Thyroid gland (tissue), 4 donors: ENCODE measurements around the gene IKZF4. TPM values are rescaled to one million over a fixed set of nuclear protein-coding genes. Genes with fewer than 3 reads are reported as not detected.
"Not testable (repeated sequence)": the region's sequence is repeated elsewhere in the genome, so short reads cannot be mapped to it uniquely, and the experiment has no call there.

Experiments used
- DNase-seq, 2 donors: peaks; one replicate each; pipeline ENCODE4 v3.0.0-alpha.2; 2019
- H3K27ac ChIP-seq, 3 donors: fragments of 200-600 bp; sonication (generic); 1 replicate in 2 of 3; 2 replicates in 1 of 3; pipeline ENCODE4 v1.5.1; 2016 to 2019; ENCODE audit warnings: mild to moderate bottlenecking in 1 of 3, moderate library complexity in 1 of 3
- H3K27me3 ChIP-seq: fragments of 200-600 bp; sonication (generic); one replicate; pipeline ENCODE4 v1.5.1; 2019
- H3K36me3 ChIP-seq, 2 donors: fragments of 200-600 bp; sonication (generic); one replicate each; pipeline ENCODE4 v1.5.1; 2016 to 2019
- H3K4me1 ChIP-seq, 2 donors: fragments of 200-600 bp; sonication (generic); one replicate each; pipeline ENCODE4 v1.5.1; 2017 to 2019
- H3K4me3 ChIP-seq, 3 donors: fragments of 200-600 bp; sonication (generic); replicated peaks in 1 of 3; 1 replicate in 2 of 3; 2 replicates in 1 of 3; pipeline ENCODE4 v1.5.1; 2016; ENCODE audit warnings: mild to moderate bottlenecking in 1 of 3
- H3K9me3 ChIP-seq: fragments of 200-600 bp; sonication (generic); one replicate; pipeline ENCODE4 v1.5.1; 2017
- POLR2A ChIP-seq, 2 donors: fragments of 450-650 bp; IDR thresholded peaks; one replicate each; pipeline ENCODE4 v1.6.1; 2017; ENCODE audit warnings: antibody characterized with exemption in 2 of 2, mild to moderate bottlenecking in 2 of 2, moderate library complexity in 1 of 2
- WGBS, 2 donors: methylation state at CpG; one replicate each; pipeline ENCODE4 v1.1.5; 2017; 5-methylcytosine and 5-hydroxymethylcytosine counted together
- intact Hi-C: fragments of 100-400 bp; cut with DNase I; formaldehyde crosslinking; loops from one replicate; pipeline ENCODE4 v1.15.1; 2023
- total RNA-seq, 4 donors: library from RNA; depleted of rRNA; stranded (reverse); fragments of >200 nt; gene quantifications; one replicate each; pipeline ENCODE4 v1.2.3, GENCODE V29; 2016
- TF ChIP-seq, protein P1 (sequence below), 6 experiments: fragments of 200-600 bp in 3 of 6; fragments of 450-650 bp in 3 of 6; sonication (generic) in 3 of 6; IDR thresholded peaks; one replicate each; pipeline ENCODE4 v1.5.1; 2016 to 2019; ENCODE audit warnings: antibody characterized with exemption in 6 of 6, mild to moderate bottlenecking in 2 of 6, inconsistent platforms in 1 of 6, moderate library complexity in 1 of 6

The IKZF4 gene
- total RNA-seq, 4 donors from 2014 or later: 4.2 to 10.9 (median 9.4) TPM

DNA sequence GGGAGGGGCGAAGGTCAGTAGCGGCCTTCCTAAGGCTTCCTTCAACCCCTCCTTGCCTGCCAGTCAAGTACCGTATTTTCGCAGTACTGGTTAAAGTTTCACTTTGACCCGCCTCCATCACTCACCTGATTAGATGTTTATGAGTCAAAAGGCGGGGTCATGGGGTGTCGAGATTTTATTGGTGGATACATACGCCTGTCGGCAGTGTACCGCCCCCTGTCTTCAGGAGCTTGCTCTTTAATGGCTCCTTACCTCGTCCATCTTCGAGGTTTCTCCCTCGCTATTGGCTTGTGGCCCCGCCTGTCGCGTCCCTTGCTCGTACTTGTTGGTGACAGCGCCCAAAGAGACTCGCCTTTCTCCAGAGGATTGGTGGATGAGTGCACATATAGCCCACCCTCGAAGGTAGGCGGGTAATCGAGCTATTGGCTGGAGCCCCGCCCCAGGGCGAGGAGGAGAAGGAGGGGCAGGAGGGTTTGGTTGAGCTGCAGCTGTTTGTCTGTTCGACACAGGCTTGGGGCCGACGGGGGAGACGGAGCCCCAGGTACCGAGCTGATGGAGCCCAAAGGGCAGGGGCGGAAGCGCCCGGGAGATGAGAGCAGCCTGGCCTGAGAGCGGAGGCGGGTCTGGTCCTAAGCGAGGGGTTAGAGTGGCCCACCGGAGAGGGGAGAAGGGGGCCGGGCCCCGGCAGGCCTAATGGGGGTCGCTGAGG, 47.1 kb upstream of the IKZF4 start, which contains the start of gene RAB5B:
RAB5B (plus strand) TSS at position 480 of the 709 bp plus-strand sequence. CDS start 12,883 bp downstream, outside the sequence.
- H3K27me3 ChIP-seq: no peaks in the 10 kb centered on the region
- H3K27ac ChIP-seq: peak within 1 kb of the TSS; percentile 82 to 96 (median 90)
- 1 to 2% methylated on average over 28 to 38 of the region's 39 CpGs for WGBS, 2 donors
- H3K4me1 ChIP-seq: peaks cover 12 to 20% of the 10 kb centered on the region in 2 donors
- TF ChIP-seq POLR2A (IDR thresholded peaks at IDR 0.05): peak; percentile 77 to 95
- TF ChIP-seq, protein P1, sequence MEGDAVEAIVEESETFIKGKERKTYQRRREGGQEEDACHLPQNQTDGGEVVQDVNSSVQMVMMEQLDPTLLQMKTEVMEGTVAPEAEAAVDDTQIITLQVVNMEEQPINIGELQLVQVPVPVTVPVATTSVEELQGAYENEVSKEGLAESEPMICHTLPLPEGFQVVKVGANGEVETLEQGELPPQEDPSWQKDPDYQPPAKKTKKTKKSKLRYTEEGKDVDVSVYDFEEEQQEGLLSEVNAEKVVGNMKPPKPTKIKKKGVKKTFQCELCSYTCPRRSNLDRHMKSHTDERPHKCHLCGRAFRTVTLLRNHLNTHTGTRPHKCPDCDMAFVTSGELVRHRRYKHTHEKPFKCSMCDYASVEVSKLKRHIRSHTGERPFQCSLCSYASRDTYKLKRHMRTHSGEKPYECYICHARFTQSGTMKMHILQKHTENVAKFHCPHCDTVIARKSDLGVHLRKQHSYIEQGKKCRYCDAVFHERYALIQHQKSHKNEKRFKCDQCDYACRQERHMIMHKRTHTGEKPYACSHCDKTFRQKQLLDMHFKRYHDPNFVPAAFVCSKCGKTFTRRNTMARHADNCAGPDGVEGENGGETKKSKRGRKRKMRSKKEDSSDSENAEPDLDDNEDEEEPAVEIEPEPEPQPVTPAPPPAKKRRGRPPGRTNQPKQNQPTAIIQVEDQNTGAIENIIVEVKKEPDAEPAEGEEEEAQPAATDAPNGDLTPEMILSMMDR (IDR thresholded peaks at IDR 0.05): no peak
- intact Hi-C loops: no loop called here
- peak; percentile 100 for DNase-seq
- peak within 1 kb of the TSS; percentile 86 to 100 (median 100) for H3K4me3 ChIP-seq
- H3K9me3 ChIP-seq: no peaks in the 10 kb centered on the region
- H3K36me3 ChIP-seq: no peaks in the 10 kb centered on the region

DNA sequence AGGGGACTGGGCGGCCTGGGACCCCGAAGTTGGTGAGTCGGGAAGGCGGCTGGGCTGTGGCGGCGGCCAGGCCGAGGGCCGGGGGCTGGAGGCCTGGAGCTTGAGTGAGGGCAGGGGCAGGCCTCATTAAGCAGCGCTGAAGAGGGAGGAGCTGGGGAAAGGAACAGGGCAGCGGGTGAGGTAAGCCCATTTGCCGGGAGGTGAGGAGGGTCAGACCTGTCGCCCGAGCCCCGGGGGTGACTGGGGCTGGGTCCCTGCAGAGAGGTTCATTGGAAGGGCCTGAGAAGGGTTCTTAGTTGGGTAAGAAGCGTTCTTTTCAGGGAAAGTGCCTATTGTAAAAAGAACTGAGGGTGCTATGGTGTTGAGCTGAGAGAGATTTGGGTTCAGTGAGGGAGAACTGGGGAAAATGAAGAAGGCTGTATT, 46.5 kb upstream of the IKZF4 start:
- intact Hi-C loops: no loop called here
- Histone ChIP-seq H3K9me3 (no peaks in the 10 kb centered on the region), H3K4me3 (peak overlapping the region; percentile 86 to 100 (median 100)), H3K36me3 (no peaks in the 10 kb centered on the region), H3K4me1 (peaks cover 12 to 20% of the 10 kb centered on the region in 2 donors), H3K27ac (peak overlapping the region; percentile 82 to 96 (median 90)), H3K27me3 (no peaks in the 10 kb centered on the region)
- 1% methylated on average over 15 of the region's 15 CpGs for WGBS, 2 donors
- peak; percentile 63 to 66 for DNase-seq
- no peak for TF ChIP-seq POLR2A (IDR thresholded peaks at IDR 0.05)
- TF ChIP-seq, protein P1 (IDR thresholded peaks at IDR 0.05): no peak

DNA sequence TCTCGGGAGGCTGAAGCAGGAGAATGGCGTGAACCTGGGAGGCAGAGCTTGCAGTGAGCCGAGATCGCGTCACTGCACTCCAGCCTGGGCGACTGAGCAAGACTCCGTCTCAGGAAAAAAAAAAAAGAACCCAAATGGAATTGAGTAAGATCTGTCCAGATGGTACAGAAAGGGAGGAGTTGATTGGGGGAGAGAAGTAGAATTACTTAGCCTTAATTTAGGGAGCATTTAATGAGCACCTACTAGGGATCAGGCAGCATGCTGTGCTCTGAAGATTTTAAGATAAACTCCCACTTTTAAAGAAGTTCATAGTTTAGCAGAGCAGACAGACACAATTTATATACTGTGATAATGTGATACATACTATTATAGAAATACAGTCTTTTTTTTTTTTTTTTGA, 42.5 kb upstream of the IKZF4 start:
- peaks cover 7 to 15% of the 10 kb centered on the region in 2 donors for H3K4me1 ChIP-seq

DNA sequence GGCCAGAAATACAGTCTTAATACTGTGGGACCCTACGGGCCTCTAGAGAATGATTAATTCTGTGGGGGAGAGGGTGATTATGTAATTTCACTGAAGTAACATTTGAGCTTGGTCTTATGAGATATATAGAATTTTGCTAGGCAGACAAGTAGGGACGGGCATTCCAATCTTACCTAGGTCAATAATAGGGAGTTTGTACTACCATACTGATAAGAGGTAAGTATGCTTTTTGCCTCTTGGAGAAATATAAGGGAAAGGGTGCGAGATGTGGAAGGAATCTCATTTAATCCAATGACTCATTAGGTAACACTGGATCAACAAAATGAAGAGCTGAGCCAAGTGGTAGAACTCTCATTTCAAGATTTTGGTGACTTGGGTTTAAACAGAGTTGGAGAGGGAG, 41.8 kb upstream of the IKZF4 start:
- no peak overlapping the region for H3K4me3 ChIP-seq
- H3K27me3 ChIP-seq: no peaks in the 10 kb centered on the region
- H3K9me3 ChIP-seq: no peaks in the 10 kb centered on the region
- intact Hi-C loops: no loop called here
- no peak for DNase-seq
- TF ChIP-seq, protein P1 (IDR thresholded peaks at IDR 0.05): no peak
- H3K36me3 ChIP-seq: peaks cover 3 to 14% of the 10 kb centered on the region in 2 donors
- peaks cover 7 to 15% of the 10 kb centered on the region in 2 donors for H3K4me1 ChIP-seq
- H3K27ac ChIP-seq: no peak overlapping the region
- WGBS, 2 donors: 97 to 98% methylated on average over 3 of the region's 3 CpGs

More for the DNA sequence above, 42.5 kb upstream of the IKZF4 start:
- H3K4me3 ChIP-seq: no peak overlapping the region
- DNase-seq: no peak
- 98% methylated on average over 7 of the region's 7 CpGs for WGBS, 2 donors
- no peaks in the 10 kb centered on the region for H3K9me3 ChIP-seq
- peaks cover 0 to 14% of the 10 kb centered on the region in 2 donors for H3K36me3 ChIP-seq
- intact Hi-C loops: no loop called here
- no peak overlapping the region for H3K27ac ChIP-seq
- H3K27me3 ChIP-seq: no peaks in the 10 kb centered on the region
- TF ChIP-seq POLR2A (IDR thresholded peaks at IDR 0.05): no peak
- TF ChIP-seq, protein P1 (IDR thresholded peaks at IDR 0.05): no peak

DNA sequence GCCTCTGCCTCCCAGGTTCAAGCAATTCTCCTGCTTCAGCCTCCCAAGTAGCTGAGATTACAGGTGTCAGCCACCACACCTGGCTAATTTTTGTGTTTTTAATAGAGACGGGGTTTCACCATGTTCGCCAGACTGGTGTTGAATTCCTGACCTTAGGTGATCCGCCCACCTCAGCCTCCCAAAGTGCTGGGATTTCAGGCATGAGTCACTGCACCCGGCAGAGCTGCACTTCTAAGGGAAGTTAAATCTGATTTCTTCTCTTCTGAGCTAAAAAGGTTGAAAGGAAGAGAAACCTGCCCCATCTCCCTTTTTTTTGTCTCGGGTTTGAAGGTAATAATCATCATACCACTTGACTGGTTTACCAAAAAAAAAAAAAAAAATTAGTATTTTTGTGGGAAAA, 39.0 kb upstream of the IKZF4 start:
- peaks cover 16 to 27% of the 10 kb centered on the region in 2 donors for H3K36me3 ChIP-seq
- DNase-seq, intact Hi-C loops, H3K27ac ChIP-seq, H3K27me3 ChIP-seq, H3K4me3 ChIP-seq, H3K9me3 ChIP-seq, H3K4me1 ChIP-seq: not testable (repeated sequence)
- WGBS, 2 donors: 86 to 89% methylated on average over 5 of the region's 5 CpGs
